Endothelial cell of umbilical vein (primary cell): Measurements from ENCODE around the gene NUCKS1. TPM values are rescaled to one million over a fixed set of nuclear protein-coding genes. Genes with fewer than 3 reads are reported as not detected.

Experiments
- BruUV-seq: library from RNA; stranded (reverse); fragments of 400-500 nt; replicated peaks from 2 replicates; lab custom pipeline; 2021; lab: Mats Ljungman, UMichigan
- CTCF ChIA-PET: fragments of 300-600, 350-600 bp; sonication (Branson Sonifier 250); formaldehyde crosslinking; loops from one replicate; lab custom pipeline; 2021; ENCODE audit warnings: antibody characterized with exemption, inconsistent platforms; lab: Charles Lee
- POLR2A ChIA-PET: fragments of 300-600, 350-600 bp; sonication (Branson Sonifier 250); formaldehyde crosslinking; loops from one replicate; lab custom pipeline; 2021; ENCODE audit warnings: antibody characterized with exemption, inconsistent platforms; lab: Charles Lee
- DNase-seq: peaks from one replicate; pipeline ENCODE4 v3.0.0-alpha.2; 2011; ENCODE audit warnings: low read depth, low spot score
- FAIRE-seq: peaks from 2 replicates; lab custom pipeline; 2011; peaks lifted over from hg19 to GRCh38; lab: Jason Lieb, UNC
- H2AFZ ChIP-seq: 2 replicates; pipeline ENCODE4 v1.6.0; 2012; ENCODE audit warnings: low read depth, low read length, control low read depth, inconsistent platforms
- H3K27ac ChIP-seq: 2 replicates; pipeline ENCODE4 v1.5.1; 2011; ENCODE audit warnings: low read depth, mild to moderate bottlenecking, control low read depth, low read length, moderate library complexity; ENCODE audit not compliant: insufficient read depth
- H3K27me3 ChIP-seq, 2 experiments: 2 replicates each; pipeline versions ENCODE4 v1.6.0 to v1.6.1; 2011; ENCODE audit warnings: low read length in 2 of 2, mixed read lengths in 1 of 2; ENCODE audit not compliant: control insufficient read depth in 2 of 2, insufficient read depth in 2 of 2
- H3K36me3 ChIP-seq, 2 experiments: 2 replicates in 1 of 2; 3 replicates in 1 of 2; pipeline ENCODE4 v1.5.1; 2011; ENCODE audit warnings: low read length in 2 of 2, mild to moderate bottlenecking in 1 of 2, moderate library complexity in 1 of 2; ENCODE audit not compliant: control insufficient read depth in 2 of 2, insufficient read depth in 2 of 2; ENCODE audit errors: extremely low read depth in 1 of 2
- H3K4me1 ChIP-seq: 3 replicates; pipeline ENCODE4 v1.5.1; 2011; ENCODE audit warnings: mild to moderate bottlenecking, low read length; ENCODE audit not compliant: control insufficient read depth, insufficient read depth; ENCODE audit errors: extremely low read depth
- H3K4me2 ChIP-seq: 2 replicates; pipeline ENCODE4 v1.6.1; 2011; ENCODE audit warnings: low read length, control low read depth, mixed read lengths; ENCODE audit not compliant: insufficient read depth
- H3K4me3 ChIP-seq, 3 experiments: fragments of 200-600 bp in 1 of 3; sonication (generic), shearing (Covaris generic) in 1 of 3; replicated peaks in 1 of 3; 2 replicates each; pipeline ENCODE4 v1.5.1; 2011 to 2016; ENCODE audit warnings: control low read depth in 3 of 3, low read length in 3 of 3, mild to moderate bottlenecking in 2 of 3, inconsistent platforms in 1 of 3, low read depth in 1 of 3, moderate library complexity in 1 of 3; ENCODE audit not compliant: insufficient read depth in 1 of 3
- H3K79me2 ChIP-seq: 2 replicates; pipeline ENCODE4 v1.6.0; 2012; ENCODE audit warnings: low read length, inconsistent platforms; ENCODE audit not compliant: control insufficient read depth, insufficient read depth
- H3K9ac ChIP-seq: replicated peaks from 2 replicates; pipeline ENCODE3; 2011; ENCODE audit warnings: low read length, control low read depth; ENCODE audit not compliant: insufficient read depth; ENCODE audit errors: extremely low read depth
- H3K9me1 ChIP-seq: replicated peaks from 3 replicates; pipeline ENCODE4 v1.6.0; 2011; ENCODE audit warnings: mild to moderate bottlenecking, low read length; ENCODE audit not compliant: control insufficient read depth, insufficient read depth; ENCODE audit errors: extremely low read depth
- H3K9me3 ChIP-seq: replicated peaks from 2 replicates; pipeline ENCODE4 v1.5.1; 2012; ENCODE audit warnings: low read length, inconsistent platforms; ENCODE audit not compliant: control insufficient read depth, insufficient read depth
- H4K20me1 ChIP-seq: replicated peaks from 2 replicates; pipeline ENCODE3; 2011; ENCODE audit warnings: mild to moderate bottlenecking, low read length; ENCODE audit not compliant: control insufficient read depth, insufficient read depth; ENCODE audit errors: extremely low read depth
- EZH2 ChIP-seq: IDR thresholded peaks from 2 replicates; pipeline ENCODE4 v1.6.1; 2012; ENCODE audit warnings: borderline replicate concordance, low read depth, mild to moderate bottlenecking, moderate library complexity, low read length, inconsistent platforms; ENCODE audit not compliant: severe bottlenecking
- FOS ChIP-seq: IDR thresholded peaks from 2 replicates; pipeline ENCODE4 v1.6.1; 2011; ENCODE audit warnings: mild to moderate bottlenecking, low read length, moderate library complexity, borderline replicate concordance; ENCODE audit not compliant: insufficient read depth
- GATA2 ChIP-seq: IDR thresholded peaks from 2 replicates; pipeline ENCODE4 v1.7.0; 2011; ENCODE audit warnings: low read depth, mild to moderate bottlenecking, moderate library complexity, mixed read lengths, low read length; ENCODE audit not compliant: insufficient read length, insufficient read depth
- JUN ChIP-seq: IDR thresholded peaks from 2 replicates; pipeline ENCODE4 v1.6.1; 2011; ENCODE audit warnings: borderline replicate concordance, low read depth; ENCODE audit not compliant: insufficient read length, insufficient read depth
- MYC ChIP-seq: IDR thresholded peaks from one replicate; pipeline ENCODE4 v1.6.1; 2011; ENCODE audit warnings: mild to moderate bottlenecking, low read depth, low read length
- POLR2A ChIP-seq: IDR thresholded peaks from 2 replicates; pipeline ENCODE4 v1.6.1; 2012; ENCODE audit warnings: low read depth, mild to moderate bottlenecking, control low read depth, low read length
- POLR2AphosphoS5 ChIP-seq: IDR thresholded peaks from 2 replicates; pipeline ENCODE4 v1.6.1; 2012; ENCODE audit warnings: low read depth, mild to moderate bottlenecking, control low read depth, low read length, moderate library complexity; ENCODE audit not compliant: insufficient read depth
- dilution Hi-C: fragments of 300-500 bp; cut with MboI; formaldehyde crosslinking; loops from one replicate; pipeline ENCODE4 v1.15.0; 2019; ENCODE audit warnings: low sequenced_read_pairs; ENCODE audit not compliant: extremely low pct_ligation_motif_present
- intact Hi-C: fragments of 100-400 bp; cut with micrococcal nuclease; formaldehyde crosslinking; loops from one replicate; pipeline ENCODE4 v1.10.0; 2022
- polyA plus RNA-seq, 4 experiments: library from polyadenylated mRNA; depleted of rRNA in 3 of 4; stranded (reverse) in 3 of 4; unstranded in 1 of 4; fragments of >200 nt; gene quantifications; 2 replicates each; pipeline versions ENCODE4 v1.2.1 to v1.2.3, GENCODE V29; 2011 to 2012; ENCODE audit warnings: missing spikeins in 1 of 4
- total RNA-seq: library from RNA; stranded (reverse); gene quantifications from 2 replicates; pipeline ENCODE4 v1.2.3, GENCODE V29; 2021

NUCKS1 gene
- total and polyA plus RNA-seq, 2 donors (not counting 3 experiments of a cell fraction or from before 2014, with no cell fraction given), result 53.7 to 282 TPM

DNA sequence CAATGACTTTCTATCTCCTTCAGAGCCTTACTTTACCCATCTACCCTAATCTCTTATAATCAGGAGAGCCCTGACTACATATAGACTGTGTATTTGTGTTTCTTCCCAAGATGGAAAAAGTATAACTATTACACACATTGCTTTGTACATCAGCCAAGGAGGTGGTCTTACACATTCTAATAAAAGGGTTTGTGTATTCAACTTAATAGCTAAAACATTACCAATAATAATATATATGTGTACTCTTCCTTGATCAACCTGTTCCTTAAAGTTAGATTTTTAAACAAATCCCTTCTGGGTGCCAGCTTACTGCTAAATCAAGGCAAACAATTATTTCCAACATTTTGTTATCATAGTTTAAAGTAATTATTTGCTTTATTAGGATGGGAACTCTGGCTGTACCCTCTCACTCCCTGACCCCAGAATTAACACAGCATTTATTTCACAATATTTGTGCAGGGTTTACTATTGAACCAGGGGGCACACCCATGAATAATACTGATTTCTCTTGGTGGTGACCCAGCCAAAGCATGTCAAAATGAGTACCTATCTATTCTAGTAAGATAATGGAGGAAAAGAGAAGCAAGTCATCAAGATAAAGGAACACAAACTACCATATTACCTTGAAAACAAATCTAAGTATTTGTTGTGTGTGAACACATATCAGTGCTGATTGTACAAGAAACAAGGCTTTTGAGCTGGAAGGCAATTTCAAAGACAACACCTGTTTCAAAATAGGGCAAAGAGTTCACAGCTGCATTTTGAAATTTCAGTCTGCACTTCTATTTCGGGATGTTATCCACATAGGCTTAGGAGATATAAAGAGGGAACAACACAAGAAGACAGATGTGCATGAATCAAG is 39.5 kb downstream of the NUCKS1 start:
- H3K4me2 ChIP-seq, result no peak overlapping the region
- DNase-seq (no peak), FAIRE-seq (no peak)
- H3K4me1 ChIP-seq, result peaks cover 12% of the 10 kb centered on the region
- no peak overlapping the region for H3K4me3 ChIP-seq
- no peaks in the 10 kb centered on the region for H3K27me3 ChIP-seq
- no peaks in the 10 kb centered on the region for H3K9me3 ChIP-seq
- TF ChIP-seq JUN, result no peak
- no peak for TF ChIP-seq GATA2
- no peak for TF ChIP-seq MYC
- TF ChIP-seq EZH2, result no peak
- no peak for TF ChIP-seq POLR2AphosphoS5
- no peak for TF ChIP-seq FOS
- no peak for TF ChIP-seq POLR2A
- POLR2A ChIA-PET, result interaction anchor here (2.3 kb wide), 1 partner anchor 51 kb away, joined by 11 read pairs; no protein-coding TSS in a partner anchor
- BruUV-seq, result no TSS peak
- H3K9ac ChIP-seq, result no peak overlapping the region
- H2AFZ ChIP-seq, result no peak overlapping the region
- intact Hi-C loops (loop anchor here (1.0 to 5.0 kb wide), 7 partner anchors 31 to 197 kb away; partner anchors contain the start of gene ELK4), dilution Hi-C loops (no loop called here)
- no peak overlapping the region for H3K27ac ChIP-seq
- H3K9me1 ChIP-seq, result no peaks in the 10 kb centered on the region
- H3K36me3 ChIP-seq, result peaks cover under 1 to 7% of the 10 kb centered on the region in 2 experiments
- no peaks in the 10 kb centered on the region for H3K79me2 ChIP-seq
- CTCF ChIA-PET, result interaction anchor here (0.8 to 10.7 kb wide), 25 partner anchors 8 to 270 kb away, joined by 3 to 908 read pairs (median 10); partner anchors contain the start of genes ELK4 and SLC45A3
- no peaks in the 10 kb centered on the region for H4K20me1 ChIP-seq
